ENCODE measurements around the gene DEPP1. TPM values are rescaled to one million over a fixed set of nuclear protein-coding genes. Genes with fewer than 3 reads are reported as not detected.
A peak's percentile ranks its signal among the peaks of the same experiment; 100 is the strongest.

DEPP1 gene
- total and polyA plus RNA-seq, 2 of the 13 experiments (the other 11 are each of a cell fraction or from before 2014, with no cell fraction given), result 14.8 to 270 TPM

DNA sequence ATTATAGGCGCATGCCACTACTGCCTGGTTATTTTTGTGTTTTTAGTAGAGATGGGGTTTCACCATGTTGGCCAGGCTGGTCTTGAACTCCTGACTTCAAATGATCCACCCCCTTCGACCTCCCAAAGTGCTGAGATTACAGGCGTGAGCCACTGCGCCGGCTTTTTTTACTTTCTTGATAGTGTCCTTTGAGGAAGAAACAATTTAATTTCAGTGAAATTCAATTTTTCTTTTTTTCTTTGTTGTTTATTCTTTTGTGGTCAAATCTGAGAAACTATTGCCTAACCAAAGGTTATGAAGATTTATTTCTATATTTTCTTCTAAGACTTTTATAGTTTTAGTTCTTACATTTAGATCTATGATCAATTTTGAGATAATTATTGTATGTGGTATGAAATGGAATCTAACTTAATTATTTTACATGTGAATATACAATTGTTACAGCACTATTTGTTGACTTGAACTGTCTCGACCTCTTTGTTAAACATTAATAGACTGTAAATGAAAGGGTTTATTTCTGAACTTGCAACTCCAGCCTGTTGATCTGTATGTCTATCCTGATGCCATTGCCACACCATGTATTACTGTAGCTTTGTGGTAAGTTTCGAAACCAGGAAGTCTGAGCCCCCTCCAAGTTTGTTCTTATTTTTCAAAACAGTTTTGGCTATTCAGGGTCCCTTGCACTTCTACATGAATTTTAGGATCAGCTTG, 38.8 kb downstream of the DEPP1 start (continued):
- TF ChIP-seq, protein P1, sequence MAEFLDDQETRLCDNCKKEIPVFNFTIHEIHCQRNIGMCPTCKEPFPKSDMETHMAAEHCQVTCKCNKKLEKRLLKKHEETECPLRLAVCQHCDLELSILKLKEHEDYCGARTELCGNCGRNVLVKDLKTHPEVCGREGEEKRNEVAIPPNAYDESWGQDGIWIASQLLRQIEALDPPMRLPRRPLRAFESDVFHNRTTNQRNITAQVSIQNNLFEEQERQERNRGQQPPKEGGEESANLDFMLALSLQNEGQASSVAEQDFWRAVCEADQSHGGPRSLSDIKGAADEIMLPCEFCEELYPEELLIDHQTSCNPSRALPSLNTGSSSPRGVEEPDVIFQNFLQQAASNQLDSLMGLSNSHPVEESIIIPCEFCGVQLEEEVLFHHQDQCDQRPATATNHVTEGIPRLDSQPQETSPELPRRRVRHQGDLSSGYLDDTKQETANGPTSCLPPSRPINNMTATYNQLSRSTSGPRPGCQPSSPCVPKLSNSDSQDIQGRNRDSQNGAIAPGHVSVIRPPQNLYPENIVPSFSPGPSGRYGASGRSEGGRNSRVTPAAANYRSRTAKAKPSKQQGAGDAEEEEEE (CRISPR knock-in tag; IDR thresholded peaks at IDR 0.05; ENCODE audit: borderline replicate concordance), result no peak
- TF ChIP-seq ZNF337 (CRISPR knock-in tag; IDR thresholded peaks at IDR 0.05; ENCODE audit: borderline replicate concordance, low read depth) (no peak), SP2 (CRISPR knock-in tag; IDR thresholded peaks at IDR 0.05) (no peak), SOX6 (IDR thresholded peaks at IDR 0.05) (no peak), SOX6 (CRISPR knock-in tag; IDR thresholded peaks at IDR 0.05) (peak; percentile 88), HNRNPUL1 (IDR thresholded peaks at IDR 0.05; ENCODE audit: low read depth, low read length) (peak; percentile 98), ZBTB7B (CRISPR knock-in tag; IDR thresholded peaks at IDR 0.05) (peak; percentile 66; the same call in 1 of the 2 replicates), ZNF224 (CRISPR knock-in tag; IDR thresholded peaks at IDR 0.05) (no peak), ZBTB20 (CRISPR knock-in tag; IDR thresholded peaks at IDR 0.05; ENCODE audit: borderline replicate concordance, low read depth) (no peak), KDM3A (CRISPR knock-in tag; IDR thresholded peaks at IDR 0.05; ENCODE audit: low read depth) (no peak), TEAD3 (CRISPR knock-in tag; optimal IDR thresholded peaks at IDR 0.05; ENCODE audit: borderline replicate concordance) (peak; percentile 36), ZNF142 (CRISPR knock-in tag; IDR thresholded peaks at IDR 0.05) (no peak), BHLHE40 (IDR thresholded peaks at IDR 0.05; ENCODE audit: low read length) (no peak), ZNF3 (CRISPR knock-in tag; IDR thresholded peaks at IDR 0.05) (no peak), RAD21 (CRISPR knock-in tag; IDR thresholded peaks at IDR 0.05) (no peak), AGO1 (IDR thresholded peaks at IDR 0.05; ENCODE audit: low read depth, low read length, poor library complexity, severe bottlenecking) (no peak), CBX1 (IDR thresholded peaks at IDR 0.05; ENCODE audit: low read depth) (no peak), LCORL (IDR thresholded peaks at IDR 0.05) (no peak), LCORL (CRISPR knock-in tag; IDR thresholded peaks at IDR 0.05) (peak; percentile 49; the same call in 1 of the 2 replicates)
- TF ChIP-seq, protein P2, sequence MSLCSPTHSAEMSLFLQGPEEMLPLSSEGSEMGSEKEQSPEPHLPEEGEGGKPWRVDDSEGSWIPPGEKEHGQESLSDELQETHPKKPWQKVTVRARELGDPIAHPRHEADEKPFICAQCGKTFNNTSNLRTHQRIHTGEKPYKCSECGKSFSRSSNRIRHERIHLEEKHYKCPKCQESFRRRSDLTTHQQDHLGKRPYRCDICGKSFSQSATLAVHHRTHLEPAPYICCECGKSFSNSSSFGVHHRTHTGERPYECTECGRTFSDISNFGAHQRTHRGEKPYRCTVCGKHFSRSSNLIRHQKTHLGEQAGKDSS (CRISPR knock-in tag; IDR thresholded peaks at IDR 0.05; ENCODE audit: borderline replicate concordance, low read depth), result no peak
- TF ChIP-seq, protein P3, sequence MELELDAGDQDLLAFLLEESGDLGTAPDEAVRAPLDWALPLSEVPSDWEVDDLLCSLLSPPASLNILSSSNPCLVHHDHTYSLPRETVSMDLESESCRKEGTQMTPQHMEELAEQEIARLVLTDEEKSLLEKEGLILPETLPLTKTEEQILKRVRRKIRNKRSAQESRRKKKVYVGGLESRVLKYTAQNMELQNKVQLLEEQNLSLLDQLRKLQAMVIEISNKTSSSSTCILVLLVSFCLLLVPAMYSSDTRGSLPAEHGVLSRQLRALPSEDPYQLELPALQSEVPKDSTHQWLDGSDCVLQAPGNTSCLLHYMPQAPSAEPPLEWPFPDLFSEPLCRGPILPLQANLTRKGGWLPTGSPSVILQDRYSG (CRISPR knock-in tag; IDR thresholded peaks at IDR 0.05), result no peak
- TF ChIP-seq, protein P4, sequence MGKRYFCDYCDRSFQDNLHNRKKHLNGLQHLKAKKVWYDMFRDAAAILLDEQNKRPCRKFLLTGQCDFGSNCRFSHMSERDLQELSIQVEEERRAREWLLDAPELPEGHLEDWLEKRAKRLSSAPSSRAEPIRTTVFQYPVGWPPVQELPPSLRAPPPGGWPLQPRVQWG (CRISPR knock-in tag; IDR thresholded peaks at IDR 0.05; ENCODE audit: borderline replicate concordance, low read depth), result no peak
